Peyer's patch (tissue), 4 donors: ENCODE results near the gene SLC1A1.

Source experiments
- CTCF ChIP-seq, 6 experiments: fragments of 450-650 bp in 4 of 6; fragments of 200-600 bp in 2 of 6; sonication (generic) in 1 of 6; IDR thresholded peaks; one replicate each; pipeline ENCODE4 v1.5.1; 2017 to 2019; ENCODE audit warnings: antibody characterized with exemption in 6 of 6, mild to moderate bottlenecking in 3 of 6, moderate library complexity in 1 of 6
- POLR2A ChIP-seq, 2 donors: fragments of 450-650 bp; IDR thresholded peaks; one replicate each; pipeline ENCODE4 v1.5.1; 2017; ENCODE audit warnings: antibody characterized with exemption in 2 of 2, mild to moderate bottlenecking in 2 of 2, moderate library complexity in 2 of 2

GRCh38 chr9:4465910-4466309 is 24.4 kb upstream of the SLC1A1 start:
- no peak for TF ChIP-seq CTCF (IDR thresholded peaks at IDR 0.05)
- no peak for TF ChIP-seq POLR2A (IDR thresholded peaks at IDR 0.05)
